Measurements from ENCODE around the gene IL27RA. TPM values are rescaled to one million over a fixed set of nuclear protein-coding genes. Genes with fewer than 3 reads are reported as not detected.

Gene IL27RA
- total and polyA plus RNA-seq, 2 donors (not counting 1 experiment from before 2014, with no cell fraction given): 36.2 to 38.6 TPM

GRCh38 chr19:13995878-13996765 lies 35.4 kb upstream of the IL27RA start:
- Mint-ChIP-seq H3K4me3 (no peak overlapping the region), H3K27me3 (no peaks in the 10 kb centered on the region), H3K4me1 (peaks cover 16% of the 10 kb centered on the region), H3K27ac (no peak overlapping the region), H3K9me3 (ENCODE audit: insufficient read depth) (no peaks in the 10 kb centered on the region)
- H3K4me2 ChIP-seq (replicated peaks; ENCODE audit: low read depth, low read length, poor library complexity, severe bottlenecking): no peak overlapping the region
- TF ChIP-seq CTCF (IDR thresholded peaks at IDR 0.05) (no peak), EZH2 (IDR thresholded peaks at IDR 0.05; ENCODE audit: borderline replicate concordance, insufficient read depth, low read depth, low read length, poor library complexity, severe bottlenecking) (no peak)
- H4K20me1 ChIP-seq (ENCODE audit: control insufficient read depth, insufficient read depth, low read length, poor library complexity, severe bottlenecking): peaks cover 21% of the 10 kb centered on the region
- peaks cover 98% of the 10 kb centered on the region for H3K79me2 ChIP-seq (ENCODE audit: control insufficient read depth, insufficient read depth, low read length)
- H3K9me3 ChIP-seq (ENCODE audit: control extremely low read depth in 1 of 3, control insufficient read depth in 2 of 3, insufficient read depth in 1 of 3, low read length in 2 of 3): peaks cover 0 to 6% (median 4%) of the 10 kb centered on the region in 3 donors
- H3K27ac ChIP-seq (ENCODE audit: low read length in 2 of 2): no peak overlapping the region
- 97% methylated on average over 8 of the region's 14 CpGs for WGBS (ENCODE audit: insufficient coverage)
- H3K4me3 ChIP-seq (ENCODE audit: control extremely low read depth in 1 of 5, extremely low read depth in 1 of 5, insufficient read depth in 1 of 5, low read depth in 2 of 5, low read length in 4 of 5): no peak overlapping the region
- intact Hi-C loops (cut with micrococcal nuclease): no loop called here
- H3K36me3 ChIP-seq (replicated peaks in 1 of 2; ENCODE audit: control extremely low read depth in 1 of 2, control insufficient read depth in 1 of 2, extremely low read depth in 1 of 2, insufficient read depth in 2 of 2, low read length in 1 of 2): peaks cover 0 to 53% of the 10 kb centered on the region in 2 experiments
- CTCF ChIA-PET: no interaction called here
- H2AFZ ChIP-seq (ENCODE audit: insufficient read depth, low read depth, low read length, poor library complexity, severe bottlenecking): no peak overlapping the region
- no peak overlapping the region for H3K9ac ChIP-seq (ENCODE audit: low read length)
- POLR2A ChIA-PET: no interaction called here
- DNase-seq (no peak), ATAC-seq (ENCODE audit: low read depth) (no peak)
- peaks cover 11 to 12% of the 10 kb centered on the region in 2 donors for H3K4me1 ChIP-seq (ENCODE audit: control insufficient read depth in 2 of 2, insufficient read depth in 2 of 2, low read length in 2 of 2)
- H3K27me3 ChIP-seq (replicated peaks in 1 of 4; ENCODE audit: control extremely low read depth in 1 of 4, control insufficient read depth in 3 of 4, insufficient read depth in 4 of 4, low read length in 3 of 4): no peaks in the 10 kb centered on the region
